Measurements from ENCODE around the gene CRTAC1.

Gene CRTAC1

DNA sequence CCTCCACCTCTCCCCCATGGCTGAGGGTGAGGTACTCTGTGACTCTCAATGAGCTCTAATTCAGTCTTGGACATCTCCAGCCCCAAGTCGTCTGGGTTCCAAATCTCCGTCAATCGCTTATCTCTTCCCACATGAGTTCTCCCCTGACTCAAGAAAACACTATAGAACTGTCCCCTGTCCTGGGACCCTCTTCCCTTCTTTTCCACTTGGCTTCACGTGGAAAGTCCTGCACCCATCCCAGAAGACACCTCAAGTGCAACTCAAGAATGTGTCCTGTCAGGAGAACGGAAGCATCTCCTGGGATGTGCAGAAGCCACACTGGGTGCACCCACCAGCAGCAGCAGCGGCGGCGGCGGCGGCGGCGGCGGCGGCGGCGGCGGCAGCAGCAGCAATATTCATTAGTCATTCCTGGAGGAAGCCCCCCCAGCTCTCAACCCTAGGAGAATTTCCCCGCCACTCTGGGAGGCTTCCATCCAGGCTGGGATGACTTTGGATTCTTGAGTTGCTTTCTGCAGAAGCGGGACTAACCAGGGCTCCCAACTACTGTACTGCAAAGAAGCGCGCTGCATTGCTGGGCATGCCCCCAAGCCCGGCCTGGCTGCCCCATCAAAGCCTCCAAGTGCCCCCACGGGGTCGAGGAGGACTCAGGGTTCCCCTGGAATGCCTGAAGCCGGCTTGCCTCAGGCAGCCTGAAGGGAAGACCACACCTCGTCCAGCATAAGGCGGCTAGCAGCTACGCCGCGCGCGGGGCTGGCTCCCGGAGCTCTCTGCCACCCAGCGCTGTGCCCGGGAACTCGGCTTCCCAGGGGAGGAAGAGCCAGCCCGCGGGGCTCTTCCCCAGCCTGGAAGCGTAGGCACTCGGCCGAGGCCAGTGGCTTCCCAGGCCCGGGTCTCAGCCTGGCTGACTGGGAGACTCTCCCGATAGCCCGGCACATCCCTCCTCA lies 1.0 kb downstream of the CRTAC1 start:
- no peak for DNase-seq (ENCODE audit: low read depth in 2 of 2)

DNA sequence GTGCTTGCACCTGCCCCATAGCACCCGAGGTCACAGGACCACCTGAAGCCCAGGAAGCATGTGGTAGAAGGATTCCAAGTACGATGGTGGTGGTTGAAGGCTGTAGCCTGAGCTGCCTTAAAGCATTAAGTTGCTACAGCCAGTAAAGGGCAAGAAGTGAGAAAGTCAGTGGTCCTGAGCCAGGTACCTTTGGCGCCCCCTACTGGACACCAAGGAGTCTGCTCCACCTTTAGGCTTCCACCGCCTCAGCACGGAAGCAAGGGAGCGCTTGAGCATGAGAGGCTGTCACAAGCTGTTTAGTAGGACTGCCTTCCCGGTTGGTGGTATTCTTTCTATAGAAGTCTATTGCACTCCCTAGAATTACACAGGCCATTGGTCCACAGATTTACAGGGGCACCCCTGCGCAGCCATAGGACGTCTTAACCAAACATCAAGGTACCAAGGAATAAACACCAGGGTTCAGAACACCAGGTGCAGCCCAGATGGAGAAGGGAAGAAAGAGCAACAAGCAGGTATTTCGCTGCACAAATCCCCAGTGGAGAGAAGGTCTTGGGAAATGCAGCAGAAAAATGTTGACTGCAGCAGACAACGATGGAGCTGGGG lies 2.2 kb downstream of the CRTAC1 start:
- DNase-seq (ENCODE audit: low read depth in 2 of 2) = no peak

DNA sequence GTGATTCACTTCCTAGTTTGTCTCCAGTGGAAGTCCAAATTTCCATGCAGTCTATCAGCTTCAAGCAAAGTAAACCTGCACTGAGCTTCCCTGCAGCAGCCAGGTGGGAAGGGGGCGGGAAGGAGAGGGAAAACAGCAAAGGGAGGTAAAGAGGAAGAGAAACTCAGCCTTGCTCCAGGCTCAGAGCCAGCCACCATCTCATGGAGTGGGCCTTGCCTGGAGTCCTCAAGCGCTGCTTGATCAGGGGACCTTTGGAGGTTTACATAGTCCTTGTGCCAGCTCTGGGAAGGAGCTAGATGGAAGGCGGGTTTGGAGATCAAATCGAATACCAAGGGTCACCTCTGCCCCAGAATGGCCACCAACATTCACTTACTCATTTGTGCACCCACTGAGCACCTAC lies 7.4 kb downstream of the CRTAC1 start:
- DNase-seq (ENCODE audit: low read depth in 2 of 2) = no peak

DNA sequence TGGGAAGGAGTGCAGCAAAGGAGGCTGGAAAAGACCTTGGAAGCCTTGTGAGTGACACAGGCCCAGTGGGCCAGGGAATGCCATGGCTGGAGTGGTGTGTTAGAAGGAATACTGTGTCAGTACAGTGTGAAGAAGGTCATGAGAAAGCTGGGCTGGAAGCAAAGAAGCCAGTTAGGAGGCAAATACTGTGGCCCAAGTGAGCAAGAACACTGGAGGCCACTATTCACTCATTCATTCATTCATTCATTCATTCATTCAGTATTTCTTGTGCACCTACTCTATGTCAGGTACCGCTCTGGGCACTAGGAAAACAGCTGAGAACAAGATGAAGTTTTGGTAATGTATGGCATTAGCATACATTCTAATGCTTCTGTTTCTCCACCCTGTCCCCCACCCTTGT lies 9.6 kb downstream of the CRTAC1 start:
- no peak for DNase-seq (ENCODE audit: low read depth in 2 of 2)

DNA sequence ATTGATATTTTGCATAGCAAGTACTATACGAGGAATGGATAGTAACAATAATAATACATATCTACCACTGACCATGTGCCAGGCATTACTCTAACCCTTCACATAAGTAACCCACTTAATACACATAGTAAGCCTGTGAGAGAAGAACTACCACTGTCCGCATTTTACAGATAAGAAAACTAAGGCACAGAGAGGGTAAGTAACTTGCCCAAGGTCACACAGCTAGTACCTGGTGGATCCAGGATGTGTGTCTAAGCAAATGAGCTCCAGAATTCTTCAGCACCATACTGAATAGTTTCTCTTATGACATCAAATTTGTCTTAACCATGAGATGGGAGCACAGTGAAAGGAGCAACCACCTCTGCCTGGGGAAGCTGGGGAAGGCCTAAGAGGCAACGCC lies 10.2 kb downstream of the CRTAC1 start:
- DNase-seq (ENCODE audit: low read depth in 2 of 2) = no peak

DNA sequence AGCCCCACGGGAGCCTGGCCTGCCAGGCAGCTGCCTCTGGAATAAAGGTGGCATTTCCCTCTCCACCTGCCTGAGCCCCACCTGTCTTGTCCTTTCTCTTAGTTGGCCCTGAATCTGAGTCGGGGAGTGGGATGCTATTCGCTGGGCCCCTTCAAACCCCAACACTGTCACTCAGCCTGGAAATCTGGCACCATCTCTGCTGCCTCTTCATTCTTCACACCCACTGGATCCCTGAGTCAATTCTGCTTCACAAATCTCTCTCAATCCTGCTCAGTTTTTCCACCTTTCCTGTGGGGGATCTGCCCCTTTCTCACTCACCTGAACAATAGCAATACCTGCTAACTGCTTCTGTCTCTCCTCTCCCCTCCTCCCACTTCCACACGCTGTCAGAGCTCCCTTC lies 10.6 kb downstream of the CRTAC1 start:
- no peak for DNase-seq (ENCODE audit: low read depth in 2 of 2)

DNA sequence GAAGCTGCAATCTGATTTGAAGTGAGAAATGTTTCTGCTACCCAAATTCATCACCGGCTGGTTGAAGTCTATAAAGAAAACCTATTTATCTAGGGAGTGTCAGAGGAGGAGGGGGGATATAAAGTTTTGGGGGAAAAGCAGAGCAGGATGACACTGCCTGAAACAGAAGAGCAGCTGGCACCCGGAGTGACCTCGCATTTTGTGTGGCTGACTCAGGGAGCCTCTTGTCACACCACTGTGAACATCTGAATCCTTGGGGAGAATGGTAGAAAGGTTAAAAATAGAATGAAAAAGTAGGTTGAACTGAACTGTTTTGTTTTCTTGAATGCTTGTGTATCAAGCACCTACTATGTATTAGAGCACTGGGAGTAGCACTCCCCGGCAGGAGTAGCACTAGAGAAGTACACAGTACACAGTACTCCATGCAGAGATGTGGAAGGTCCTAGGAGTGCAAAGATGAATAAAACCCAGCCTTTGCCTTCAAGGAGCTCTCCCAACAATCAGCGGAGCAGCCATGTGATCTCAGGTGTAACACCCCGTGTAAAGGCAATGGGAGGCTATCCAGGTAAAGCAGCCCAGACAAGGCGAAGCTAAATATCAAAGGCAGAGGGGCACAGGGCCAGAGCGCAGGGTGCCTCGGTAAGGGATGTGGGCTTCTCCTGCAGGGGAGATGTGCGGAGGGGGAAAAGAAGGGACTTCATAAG lies 13.5 kb downstream of the CRTAC1 start:
- DNase-seq (ENCODE audit: low read depth in 2 of 2) = no peak

DNA sequence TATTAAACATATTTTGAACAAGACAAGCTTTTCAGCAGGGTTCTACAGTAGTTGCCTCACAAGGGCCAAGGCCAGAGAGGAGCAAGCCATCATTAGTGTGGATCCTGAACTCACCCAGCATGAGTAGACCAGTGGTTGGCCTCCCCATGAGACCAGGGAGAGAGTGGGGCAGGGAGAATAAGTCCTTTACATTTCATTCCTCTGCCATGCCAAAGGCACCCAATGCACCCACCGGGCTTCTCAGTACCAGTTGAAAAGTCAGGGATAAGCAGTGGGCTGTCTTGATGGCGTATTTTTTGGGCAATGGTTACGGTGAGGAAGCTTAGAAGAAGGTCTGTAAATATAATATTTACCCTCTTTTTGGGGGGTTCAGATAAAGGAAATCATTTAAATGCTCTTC lies 16.6 kb downstream of the CRTAC1 start:
- DNase-seq (ENCODE audit: low read depth in 2 of 2) = no peak

DNA sequence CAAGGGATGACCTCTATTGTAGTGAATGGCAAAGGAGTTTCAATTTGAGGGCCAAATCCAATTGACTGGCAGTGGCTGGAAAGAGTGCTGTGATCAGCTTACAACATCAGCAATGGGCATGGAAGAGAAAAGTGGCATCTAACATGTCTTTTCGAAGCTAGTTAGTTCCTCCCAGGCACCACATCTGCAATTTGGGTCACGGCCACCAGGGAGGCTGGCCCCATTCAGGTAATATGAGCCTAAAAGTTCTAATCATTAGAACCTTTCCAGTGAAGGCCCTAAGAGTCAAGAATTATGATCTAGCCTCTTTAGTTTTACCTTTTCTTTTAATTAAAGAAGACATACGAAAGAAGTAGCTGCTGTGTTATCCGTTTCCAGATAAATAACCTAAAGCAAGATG lies 17.3 kb downstream of the CRTAC1 start:
- no peak for DNase-seq (ENCODE audit: low read depth in 2 of 2)

DNA sequence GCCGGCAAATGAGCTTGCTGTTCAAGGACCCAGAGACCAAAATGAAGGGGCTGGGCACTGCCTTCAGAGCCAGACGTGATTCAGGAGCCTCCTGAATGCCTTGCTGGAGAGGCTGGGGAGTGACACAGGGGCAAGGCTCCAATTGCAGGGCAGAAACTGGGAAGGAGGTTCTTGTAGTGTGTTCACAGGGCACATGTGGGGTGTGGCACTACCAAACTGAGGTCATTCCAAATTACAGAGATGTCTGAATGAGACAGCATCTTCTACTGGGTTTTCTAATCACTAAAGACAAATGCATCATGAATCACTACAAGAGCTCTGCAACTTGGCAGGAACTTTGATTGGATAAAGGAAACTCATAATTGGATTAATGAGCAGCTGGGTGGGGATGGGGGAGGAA lies 17.8 kb downstream of the CRTAC1 start:
- no peak for DNase-seq (ENCODE audit: low read depth in 2 of 2)

DNA sequence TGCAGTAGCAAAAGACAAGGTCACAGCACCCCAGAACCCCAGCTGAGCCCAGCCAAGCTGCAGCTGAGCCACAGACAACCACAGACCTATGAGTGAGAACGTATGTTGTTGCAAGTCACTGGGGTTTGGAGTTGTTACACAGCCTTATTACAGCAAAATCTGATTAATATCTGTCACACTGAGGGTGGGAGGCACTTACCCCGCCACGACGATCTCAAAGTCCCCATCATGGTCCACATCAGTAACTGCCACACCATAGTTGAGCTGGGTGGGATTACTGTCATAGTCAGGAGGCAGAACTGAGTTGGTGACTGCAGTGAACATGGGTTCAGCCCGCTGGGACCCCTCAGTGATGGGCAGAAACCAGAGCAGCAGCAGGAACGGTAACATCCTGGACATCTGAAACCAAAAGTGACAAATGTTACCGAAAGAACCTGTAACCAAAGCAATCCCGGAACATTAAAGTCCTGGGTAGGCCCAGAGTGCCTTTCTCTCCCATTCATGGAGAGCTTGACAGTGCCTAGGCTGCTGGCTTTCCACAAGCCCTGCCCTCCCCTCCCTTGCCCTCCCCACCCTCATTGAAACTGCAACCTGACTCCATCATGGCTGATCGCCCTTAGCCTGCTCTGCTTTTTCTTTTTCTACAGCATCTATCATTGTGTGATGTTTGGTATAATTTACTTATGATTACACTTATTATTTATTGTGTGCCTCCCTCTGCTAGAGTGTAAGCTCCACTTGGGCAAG lies 19.3 kb downstream of the CRTAC1 start:
- no peak for DNase-seq (ENCODE audit: low read depth in 2 of 2)

DNA sequence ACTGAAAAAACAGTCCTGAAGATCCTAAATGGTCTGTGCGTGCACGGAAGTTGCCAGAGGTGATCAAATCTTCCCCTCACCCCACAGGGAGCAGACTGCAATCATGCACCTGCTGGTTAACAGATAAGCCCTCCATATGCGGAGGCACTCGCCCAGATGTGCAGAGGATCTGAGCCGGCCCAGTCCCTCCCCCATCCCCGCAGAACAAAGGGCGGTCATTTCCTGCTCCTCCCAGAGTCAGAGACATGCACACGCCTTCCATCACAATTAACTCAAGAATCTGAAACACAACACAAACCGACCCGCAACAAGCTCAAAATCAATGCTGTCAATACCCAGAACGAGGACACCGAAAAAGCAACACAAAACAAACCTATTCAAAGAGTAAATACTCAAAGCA lies 24.2 kb downstream of the CRTAC1 start:
- DNase-seq (ENCODE audit: low read depth in 2 of 2) = no peak

DNA sequence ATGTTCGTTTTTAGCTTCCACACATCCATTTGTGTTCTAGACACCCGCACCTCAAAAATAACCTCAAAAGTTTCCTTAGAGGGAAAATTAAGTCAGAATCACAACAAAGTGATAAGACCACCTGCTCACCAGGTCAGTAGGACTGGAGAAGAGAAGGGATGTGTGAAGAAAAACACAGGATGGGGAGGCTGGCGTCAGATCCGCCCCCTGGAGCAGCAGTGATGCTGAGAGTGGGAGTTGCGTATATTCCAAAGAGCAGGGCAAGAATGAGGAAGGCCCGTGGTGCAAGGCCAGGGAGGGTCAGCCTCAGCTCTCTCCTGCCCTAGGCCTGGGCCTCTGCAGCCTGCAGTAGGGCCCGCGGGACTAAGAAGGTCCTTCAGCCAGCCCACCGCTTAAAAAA lies 28.7 kb downstream of the CRTAC1 start:
- DNase-seq (ENCODE audit: low read depth in 2 of 2) = no peak

DNA sequence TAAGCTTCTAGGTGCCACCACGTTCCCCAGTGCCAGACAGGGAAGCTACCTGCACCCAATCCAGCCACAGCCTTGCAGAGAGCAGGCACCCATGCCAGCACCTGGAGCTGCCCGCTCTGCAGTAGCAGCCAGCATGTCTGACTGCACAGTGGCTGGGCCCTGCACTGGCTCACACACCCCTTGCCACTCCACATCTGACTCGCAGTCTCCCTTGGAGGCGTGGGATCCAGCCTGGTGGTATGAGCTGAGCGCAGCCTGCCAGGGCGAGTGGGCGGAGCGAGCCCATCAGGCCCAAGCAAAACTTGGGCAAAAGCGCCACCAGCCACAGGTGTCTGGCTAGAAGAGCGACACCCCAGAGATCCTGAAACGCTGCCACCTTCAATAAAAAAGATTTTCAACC lies 30.1 kb downstream of the CRTAC1 start:
- DNase-seq (ENCODE audit: low read depth in 2 of 2) = no peak

DNA sequence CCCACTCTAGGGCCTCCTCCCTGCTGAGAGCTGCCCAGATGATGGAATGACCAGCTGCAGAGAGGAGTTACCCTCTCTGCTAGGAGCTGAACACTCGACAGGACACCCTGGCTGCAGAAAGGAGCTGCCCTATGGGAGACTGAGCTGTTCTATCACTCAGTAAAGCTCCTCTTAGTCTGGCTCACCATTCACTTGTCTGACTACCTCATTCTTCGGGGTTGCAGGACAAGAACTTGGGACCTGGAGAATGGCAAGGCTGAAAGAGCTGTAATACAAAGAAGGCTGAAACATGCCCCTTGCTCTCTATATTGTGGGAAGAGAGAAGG lies 30.5 kb downstream of the CRTAC1 start:
- DNase-seq (ENCODE audit: low read depth in 2 of 2) = no peak

DNA sequence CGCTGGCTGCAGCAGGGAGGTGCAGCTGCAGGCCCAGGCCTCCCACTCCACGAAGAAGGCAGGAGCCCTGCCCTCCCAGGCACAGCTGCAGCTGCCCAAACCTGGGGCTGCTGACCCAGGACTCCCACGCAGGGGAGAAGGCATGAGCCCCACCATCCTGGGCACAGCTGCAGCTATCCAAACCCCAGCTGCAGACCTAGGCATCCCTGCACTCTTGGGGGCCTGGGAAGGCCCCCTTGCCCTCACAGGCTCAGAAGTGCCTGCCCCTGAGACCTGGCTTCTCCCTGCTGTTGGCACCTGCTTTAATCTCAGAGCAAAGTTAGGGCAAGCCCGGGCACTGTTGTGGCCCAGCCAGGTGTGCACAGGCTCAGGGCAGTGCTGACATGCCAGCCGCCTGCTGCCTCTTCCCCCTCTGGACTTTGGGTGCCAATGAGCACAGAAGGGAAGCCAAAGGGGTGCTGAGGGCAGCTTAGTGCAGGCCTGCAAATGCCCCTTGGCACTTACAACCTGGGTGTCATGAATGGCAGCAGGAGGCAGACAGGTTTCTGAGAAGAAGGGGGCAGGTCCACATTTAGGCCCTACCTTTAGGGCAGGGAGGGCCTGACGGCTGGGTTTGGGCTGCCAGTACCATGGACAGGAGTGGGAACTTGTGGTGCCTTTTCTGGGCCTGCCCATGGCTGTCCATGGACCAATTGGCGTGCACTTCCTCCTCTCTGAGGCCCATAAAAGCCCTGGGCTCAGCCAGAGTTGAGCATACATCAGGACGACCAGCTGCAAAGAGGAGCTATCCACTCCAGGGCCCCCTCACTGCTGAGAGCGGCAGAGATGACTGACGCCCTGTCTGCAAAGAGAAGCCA lies 31.1 kb downstream of the CRTAC1 start:
- DNase-seq (ENCODE audit: low read depth in 2 of 2) = no peak

DNA sequence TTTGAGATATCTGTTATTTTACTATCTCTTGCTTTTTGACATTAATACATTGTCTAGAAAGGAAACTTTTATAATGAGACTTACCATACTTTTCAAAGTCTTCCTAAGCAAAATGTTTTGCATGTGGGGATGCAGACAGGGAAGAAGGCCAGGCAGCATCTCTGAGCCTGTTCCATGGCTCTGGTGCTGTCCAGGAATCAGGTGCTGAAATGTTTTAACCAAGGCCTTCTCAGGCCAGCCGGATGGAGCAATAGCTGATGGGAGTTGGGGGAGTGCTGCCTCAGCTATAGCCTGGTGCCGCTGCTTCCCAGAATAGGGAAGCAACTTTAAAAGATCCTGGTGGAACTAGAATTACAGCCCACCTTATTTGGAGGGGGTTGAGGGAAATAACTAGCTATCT lies 38.5 kb downstream of the CRTAC1 start:
- DNase-seq (ENCODE audit: low read depth in 2 of 2) = no peak

DNA sequence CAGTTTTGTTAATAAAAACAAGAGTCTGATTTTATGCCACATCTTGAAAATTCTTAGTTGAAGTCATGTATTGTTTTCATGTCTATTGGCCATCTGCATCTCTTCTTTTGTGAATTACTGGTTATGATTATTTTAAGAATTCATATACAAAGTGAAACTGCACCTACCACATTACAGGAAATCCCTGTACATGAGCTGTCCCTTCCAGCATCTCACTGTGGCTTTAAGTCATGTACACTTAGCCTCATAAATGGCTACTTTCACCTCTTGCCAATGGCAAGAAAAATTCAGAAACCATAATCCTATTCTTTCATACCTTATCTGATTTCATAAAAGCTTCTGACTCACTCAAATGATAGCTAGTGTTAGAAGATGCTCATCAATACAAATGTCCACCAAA lies 48.6 kb downstream of the CRTAC1 start:
- no peak for DNase-seq (ENCODE audit: low read depth in 2 of 2)

DNA sequence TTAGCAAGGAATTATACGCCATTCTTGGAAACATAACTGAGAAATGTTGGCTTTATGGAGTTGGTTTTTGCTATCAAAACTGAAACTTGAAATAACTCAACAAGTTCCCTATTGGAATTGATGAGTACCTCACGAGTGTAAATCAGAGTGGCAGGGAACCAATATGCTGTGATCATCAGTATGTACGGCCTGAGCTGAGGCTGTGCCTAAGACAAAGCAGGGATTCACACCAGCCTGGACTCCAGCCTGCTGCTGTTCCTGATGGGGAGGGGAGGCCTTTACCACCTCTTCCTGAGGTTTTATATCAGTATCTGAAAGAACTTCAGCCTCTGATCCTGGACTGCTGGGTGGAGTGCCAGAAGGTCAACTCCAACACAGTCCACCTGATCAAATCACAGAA lies 52.7 kb downstream of the CRTAC1 start:
- no peak for DNase-seq (ENCODE audit: low read depth in 2 of 2)

DNA sequence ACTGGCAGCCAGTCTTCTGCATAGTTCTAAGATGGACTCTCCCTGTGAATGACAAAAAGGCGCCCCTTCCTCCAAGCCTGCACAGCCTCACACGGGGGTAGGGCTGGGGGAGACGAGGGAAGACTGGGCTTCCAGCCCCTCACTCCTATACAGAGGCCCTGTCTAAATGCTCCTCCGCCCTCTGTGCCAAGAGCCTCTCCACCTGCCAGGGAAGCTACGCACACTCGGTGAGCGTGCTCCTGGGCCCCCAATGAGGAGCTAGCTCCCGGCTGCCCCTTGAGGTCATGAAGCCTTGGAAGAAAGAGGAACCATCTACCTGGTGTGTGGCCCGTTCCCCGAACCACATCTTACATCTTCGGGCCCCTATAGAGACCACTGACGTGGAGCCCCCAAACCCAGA lies 54.8 kb downstream of the CRTAC1 start:
- DNase-seq (ENCODE audit: low read depth in 2 of 2) = no peak

Data from fibroblast of skin of left biceps (primary cell).